HEK293 (cell line): ENCODE measurements around the gene OR2D3.

Experiments
- HIC1 ChIP-seq: fragments of 450-650 bp; formaldehyde crosslinking; IDR thresholded peaks from 2 replicates; pipeline ENCODE4 v1.5.1; 2016; ENCODE audit warnings: missing biosample characterization, missing genetic modification characterization
- TCF7L2 ChIP-seq: IDR thresholded peaks from 2 replicates; pipeline ENCODE4 v1.6.1; 2011; ENCODE audit warnings: low read depth, mild to moderate bottlenecking, inconsistent platforms, low read length, moderate library complexity, borderline replicate concordance
- ZBTB1 ChIP-seq: fragments of 450-650 bp; formaldehyde crosslinking; IDR thresholded peaks from 2 replicates; pipeline ENCODE4 v1.5.1; 2016; ENCODE audit warnings: missing biosample characterization, missing genetic modification characterization
- ZNF248 ChIP-seq: fragments of 450-650 bp; formaldehyde crosslinking; IDR thresholded peaks from 2 replicates; pipeline ENCODE4 v1.5.1; 2017; ENCODE audit warnings: missing biosample characterization, missing genetic modification characterization
- ZNF341 ChIP-seq: fragments of 450-650 bp; formaldehyde crosslinking; IDR thresholded peaks from 2 replicates; pipeline ENCODE4; 2016; ENCODE audit warnings: low read depth, missing biosample characterization, missing genetic modification characterization
- ZNF398 ChIP-seq: fragments of 450-650 bp; formaldehyde crosslinking; IDR thresholded peaks from 2 replicates; pipeline ENCODE4 v1.5.1; 2017; ENCODE audit warnings: missing biosample characterization, missing genetic modification characterization
- ZNF544 ChIP-seq: fragments of 450-650 bp; formaldehyde crosslinking; IDR thresholded peaks from 2 replicates; pipeline ENCODE4 v1.5.0; 2017; ENCODE audit warnings: missing biosample characterization, missing genetic modification characterization
- ZNF626 ChIP-seq: fragments of 450-650 bp; sonication (Bioruptor Pico); formaldehyde crosslinking; IDR thresholded peaks from 2 replicates; pipeline ENCODE4 v1.5.1; 2018; ENCODE audit warnings: missing biosample characterization, missing genetic modification characterization, inconsistent platforms
- ZNF654 ChIP-seq: fragments of 450-650 bp; formaldehyde crosslinking; IDR thresholded peaks from 2 replicates; pipeline ENCODE4 v1.5.1; 2016; ENCODE audit warnings: low read depth, missing biosample characterization, missing genetic modification characterization
- ZNF701 ChIP-seq: fragments of 450-650 bp; formaldehyde crosslinking; IDR thresholded peaks from 2 replicates; pipeline ENCODE4 v1.5.1; 2016; ENCODE audit warnings: missing biosample characterization, missing genetic modification characterization
- ZSCAN16 ChIP-seq: fragments of 450-650 bp; formaldehyde crosslinking; IDR thresholded peaks from 2 replicates; pipeline ENCODE4 v1.5.1; 2016; ENCODE audit warnings: missing biosample characterization, missing genetic modification characterization
- TF ChIP-seq, protein P1 (sequence below): fragments of 450-650 bp; formaldehyde crosslinking; IDR thresholded peaks from 2 replicates; pipeline ENCODE4 v1.5.1; 2016; ENCODE audit warnings: missing biosample characterization, missing genetic modification characterization
- TF ChIP-seq, protein P2 (sequence below): fragments of 450-650 bp; formaldehyde crosslinking; IDR thresholded peaks from 2 replicates; pipeline ENCODE4 v1.5.1; 2016; ENCODE audit warnings: missing biosample characterization, missing genetic modification characterization

DNA sequence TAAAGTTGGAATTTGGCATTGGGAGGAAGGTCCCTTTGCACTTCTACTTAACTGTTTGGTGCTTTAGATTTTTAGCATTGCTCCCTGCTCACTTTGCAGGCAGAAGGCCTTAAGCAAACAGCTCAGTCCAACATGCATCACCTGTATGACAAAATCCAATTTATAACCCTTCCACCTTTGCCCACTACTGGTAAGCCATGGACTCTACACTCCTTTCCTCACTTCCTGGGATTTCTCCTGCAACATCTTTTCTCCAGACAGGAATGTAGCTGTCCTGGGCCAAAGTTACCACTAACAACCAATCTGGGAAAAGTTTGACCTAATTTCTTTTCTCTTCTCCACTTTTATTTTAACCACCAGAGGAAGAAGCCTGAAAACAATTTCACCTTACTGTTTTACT, 26.7 kb upstream of the OR2D3 start:
- TF ChIP-seq, protein P1, sequence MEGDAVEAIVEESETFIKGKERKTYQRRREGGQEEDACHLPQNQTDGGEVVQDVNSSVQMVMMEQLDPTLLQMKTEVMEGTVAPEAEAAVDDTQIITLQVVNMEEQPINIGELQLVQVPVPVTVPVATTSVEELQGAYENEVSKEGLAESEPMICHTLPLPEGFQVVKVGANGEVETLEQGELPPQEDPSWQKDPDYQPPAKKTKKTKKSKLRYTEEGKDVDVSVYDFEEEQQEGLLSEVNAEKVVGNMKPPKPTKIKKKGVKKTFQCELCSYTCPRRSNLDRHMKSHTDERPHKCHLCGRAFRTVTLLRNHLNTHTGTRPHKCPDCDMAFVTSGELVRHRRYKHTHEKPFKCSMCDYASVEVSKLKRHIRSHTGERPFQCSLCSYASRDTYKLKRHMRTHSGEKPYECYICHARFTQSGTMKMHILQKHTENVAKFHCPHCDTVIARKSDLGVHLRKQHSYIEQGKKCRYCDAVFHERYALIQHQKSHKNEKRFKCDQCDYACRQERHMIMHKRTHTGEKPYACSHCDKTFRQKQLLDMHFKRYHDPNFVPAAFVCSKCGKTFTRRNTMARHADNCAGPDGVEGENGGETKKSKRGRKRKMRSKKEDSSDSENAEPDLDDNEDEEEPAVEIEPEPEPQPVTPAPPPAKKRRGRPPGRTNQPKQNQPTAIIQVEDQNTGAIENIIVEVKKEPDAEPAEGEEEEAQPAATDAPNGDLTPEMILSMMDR (tag by site-specific recombination): no peak
- TF ChIP-seq ZNF341 (tag by site-specific recombination) (no peak), ZNF626 (tag by site-specific recombination) (no peak), ZSCAN16 (no peak), ZNF398 (no peak), ZNF248 (tag by site-specific recombination) (no peak), ZNF654 (tag by site-specific recombination) (no peak), ZNF701 (tag by site-specific recombination) (no peak), ZBTB1 (tag by site-specific recombination) (no peak), TCF7L2 (no peak), HIC1 (tag by site-specific recombination) (no peak), ZNF544 (tag by site-specific recombination) (no peak)
- TF ChIP-seq, protein P2, sequence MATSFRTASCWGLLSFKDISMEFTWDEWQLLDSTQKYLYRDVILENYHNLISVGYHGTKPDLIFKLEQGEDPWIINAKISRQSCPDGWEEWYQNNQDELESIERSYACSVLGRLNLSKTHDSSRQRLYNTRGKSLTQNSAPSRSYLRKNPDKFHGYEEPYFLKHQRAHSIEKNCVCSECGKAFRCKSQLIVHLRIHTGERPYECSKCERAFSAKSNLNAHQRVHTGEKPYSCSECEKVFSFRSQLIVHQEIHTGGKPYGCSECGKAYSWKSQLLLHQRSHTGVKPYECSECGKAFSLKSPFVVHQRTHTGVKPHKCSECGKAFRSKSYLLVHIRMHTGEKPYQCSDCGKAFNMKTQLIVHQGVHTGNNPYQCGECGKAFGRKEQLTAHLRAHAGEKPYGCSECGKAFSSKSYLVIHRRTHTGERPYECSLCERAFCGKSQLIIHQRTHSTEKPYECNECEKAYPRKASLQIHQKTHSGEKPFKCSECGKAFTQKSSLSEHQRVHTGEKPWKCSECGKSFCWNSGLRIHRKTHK (tag by site-specific recombination): no peak
